Activated CD8-positive, alpha-beta memory T cell treated with anti-CD3 and anti-CD28 coated beads for 1 hour (primary cell): ENCODE results near the gene LRRN1.
A peak's percentile ranks its signal among the peaks of the same experiment; 100 is the strongest.

Source experiments
- DNase-seq, 2 donors: peaks; one replicate each; pipeline ENCODE4 v3.0.0-alpha.2; 2020; ENCODE audit warnings: low read depth in 1 of 2; ENCODE audit errors: extremely low read depth in 1 of 2

LRRN1 gene

DNA sequence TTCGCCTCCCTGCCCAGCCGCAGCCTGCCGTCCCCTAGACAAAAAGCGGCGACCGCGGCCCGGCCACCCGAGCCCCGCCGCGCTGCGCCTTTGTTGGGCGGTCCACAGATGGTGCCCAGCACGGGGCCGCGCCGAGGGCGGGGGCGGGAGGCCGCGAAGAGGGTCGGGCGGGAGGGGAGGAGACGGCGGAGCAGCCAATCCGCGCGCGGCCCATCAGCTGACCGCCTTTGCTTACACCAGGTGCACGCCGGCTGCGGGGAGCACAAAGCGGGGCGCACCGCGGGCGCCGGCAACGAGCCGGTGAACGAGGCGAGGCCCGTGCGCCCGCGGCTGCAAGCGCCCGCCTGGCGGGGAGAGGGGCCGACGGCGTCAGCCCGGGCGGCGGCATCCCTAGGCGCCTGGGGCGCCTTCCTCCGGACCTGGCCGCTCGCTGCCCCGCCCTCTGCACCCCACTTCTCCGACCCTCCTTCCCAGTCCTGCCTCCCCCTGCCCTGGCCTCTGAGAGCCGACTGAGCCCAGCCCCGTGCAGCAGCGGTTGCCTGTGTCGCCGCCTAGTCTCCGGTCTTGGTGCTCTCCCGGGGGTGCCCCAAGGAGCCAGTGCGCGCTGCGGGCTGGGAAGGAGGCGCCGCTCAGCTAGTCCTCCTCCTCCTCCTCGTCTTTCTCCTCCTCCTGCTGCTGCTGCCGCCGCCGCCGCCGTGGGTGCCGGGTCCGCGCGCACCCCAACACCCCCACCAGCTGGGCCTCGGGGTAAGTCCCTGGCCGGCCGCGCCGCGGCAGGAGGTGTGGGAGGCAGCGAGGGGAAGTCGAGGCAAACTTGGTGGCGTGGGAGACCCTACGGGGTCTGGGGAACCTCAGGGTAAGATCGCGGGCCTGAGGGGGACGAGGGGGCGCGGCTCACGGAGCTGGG is at the start of gene LRRN1:
LRRN1 (plus strand) TSS at position 259 of the 907 bp plus-strand sequence. CDS start 45,211 bp downstream, outside the sequence.
- DNase-seq, result peak in 1 of 2 donors; percentile 31

DNA sequence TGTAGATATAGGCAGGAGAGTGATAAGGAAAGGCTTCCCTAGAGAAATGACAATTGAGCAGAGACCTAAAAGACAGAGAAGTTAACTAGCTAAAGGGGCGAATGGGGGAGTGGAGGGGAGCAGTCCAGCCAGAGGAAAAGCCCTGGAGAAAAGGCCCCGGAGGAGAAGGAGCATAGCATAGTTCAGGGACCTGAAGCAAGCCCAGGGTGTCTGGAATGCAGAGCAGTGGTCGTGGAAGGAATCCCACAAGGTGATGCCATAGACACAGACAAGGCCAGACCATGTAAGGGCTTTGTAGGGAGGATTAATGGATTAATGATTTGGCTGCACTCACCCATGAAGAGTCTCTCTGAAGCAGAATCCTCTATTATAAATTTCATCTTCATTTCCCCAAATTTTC is 45.8 kb upstream of the LRRN1 start:
- no peak for DNase-seq

DNA sequence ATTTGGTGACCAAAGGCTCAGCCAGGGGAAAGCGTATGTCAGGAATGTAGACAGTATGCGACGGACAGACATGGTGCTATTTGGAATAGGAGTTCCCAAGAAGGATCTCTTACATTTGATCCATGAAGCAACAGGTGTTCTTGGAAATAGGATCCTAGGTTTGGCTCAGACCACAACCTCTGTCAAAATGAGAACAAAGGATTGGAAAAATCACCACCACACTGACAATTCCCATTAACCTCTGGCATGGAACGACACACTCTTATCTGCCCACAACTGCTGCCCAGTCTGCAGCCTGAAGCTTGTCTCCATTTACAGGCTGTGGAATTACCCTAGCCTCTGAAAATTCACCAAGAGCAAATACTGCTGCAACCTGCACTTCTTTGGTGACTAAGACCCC is 33.6 kb upstream of the LRRN1 start:
- DNase-seq, result no peak

GRCh38 chr3:3766140-3766539 is 33.1 kb upstream of the LRRN1 start:
- DNase-seq, result no peak

DNA sequence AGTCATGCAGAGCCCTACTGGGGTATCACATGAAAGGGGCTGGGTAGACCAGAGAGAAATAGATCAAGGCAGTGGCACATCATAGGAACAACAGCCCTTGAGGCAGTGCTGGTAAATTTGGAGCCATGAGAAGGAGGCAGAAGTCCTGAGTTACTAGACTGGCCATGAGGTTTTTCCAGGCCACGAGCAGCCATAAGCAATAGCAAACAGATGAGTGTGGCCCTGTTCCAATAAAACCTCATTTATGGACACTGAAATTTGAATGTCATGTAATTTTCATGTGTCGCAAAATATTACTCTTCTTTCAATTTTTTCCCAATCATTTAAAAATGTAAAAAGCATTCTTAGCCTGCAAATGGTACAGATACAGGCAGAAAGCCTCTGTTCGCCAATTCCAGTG is 28.1 kb upstream of the LRRN1 start:
- no peak for DNase-seq

- DNase-seq, result no peak
Observed at GRCh38 chr3:3771567-3771966, 27.7 kb upstream of the LRRN1 start.

DNA sequence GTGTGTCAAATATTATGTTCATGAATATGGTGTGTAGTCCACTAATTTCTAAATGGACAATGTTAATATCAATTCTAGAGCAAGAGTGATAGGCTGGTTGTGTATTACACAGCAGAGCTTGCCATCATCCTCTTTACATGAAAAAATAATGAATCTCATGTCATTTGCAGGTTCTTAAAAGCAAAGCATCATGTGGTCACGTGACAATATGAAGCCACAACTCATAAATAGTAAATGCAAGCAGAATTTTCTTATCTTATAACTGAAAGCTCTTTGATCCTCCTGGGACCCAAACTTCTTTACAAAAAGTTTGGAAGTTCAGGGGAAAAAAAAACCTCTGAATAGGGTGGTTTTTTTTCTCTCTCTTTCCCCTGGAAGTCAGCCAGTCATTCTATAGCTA is 26.9 kb upstream of the LRRN1 start:
- DNase-seq, result no peak

- DNase-seq, result no peak
Observed at GRCh38 chr3:3772920-3773319, 26.3 kb upstream of the LRRN1 start.

DNA sequence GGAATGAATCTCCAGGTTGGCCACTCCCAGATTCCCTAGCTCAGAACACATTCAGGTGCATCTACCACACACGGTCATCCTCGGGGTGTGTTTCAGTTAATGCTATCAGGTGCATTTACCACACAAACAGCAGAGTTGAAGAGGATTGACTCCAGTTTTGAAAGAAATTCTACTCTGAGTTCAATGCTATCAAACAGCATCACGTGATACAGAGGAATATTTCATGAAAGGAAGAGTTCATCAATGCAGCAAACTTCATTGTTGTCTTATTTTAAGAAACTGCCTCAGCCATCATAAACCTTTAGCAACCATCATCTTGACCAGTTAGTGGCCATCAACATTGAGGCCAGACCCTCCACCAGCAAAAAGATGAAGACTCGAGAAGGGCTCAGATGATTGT is 22.6 kb upstream of the LRRN1 start:
- DNase-seq, result no peak

DNA sequence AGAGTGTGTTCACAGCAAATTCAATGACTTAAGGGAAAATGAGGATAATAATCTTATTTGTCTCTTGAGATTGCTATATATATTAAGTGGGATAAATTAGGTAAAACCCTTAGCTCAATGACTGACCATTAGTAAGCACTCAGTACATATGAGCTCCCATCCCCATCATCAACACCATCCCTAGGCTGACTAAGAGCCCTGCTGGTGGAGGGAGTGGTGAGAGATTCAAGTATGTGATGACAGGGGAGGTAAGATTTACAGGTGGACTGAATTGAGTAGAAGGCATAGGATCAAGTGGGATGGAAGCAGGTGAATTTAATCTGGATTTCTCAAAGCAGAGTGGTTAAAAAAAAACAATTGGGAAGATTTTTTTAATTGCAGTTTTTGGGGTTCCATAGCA is 21.0 kb upstream of the LRRN1 start:
- DNase-seq, result no peak

- no peak for DNase-seq
Observed at GRCh38 chr3:3778641-3779270, 20.5 kb upstream of the LRRN1 start.

DNA sequence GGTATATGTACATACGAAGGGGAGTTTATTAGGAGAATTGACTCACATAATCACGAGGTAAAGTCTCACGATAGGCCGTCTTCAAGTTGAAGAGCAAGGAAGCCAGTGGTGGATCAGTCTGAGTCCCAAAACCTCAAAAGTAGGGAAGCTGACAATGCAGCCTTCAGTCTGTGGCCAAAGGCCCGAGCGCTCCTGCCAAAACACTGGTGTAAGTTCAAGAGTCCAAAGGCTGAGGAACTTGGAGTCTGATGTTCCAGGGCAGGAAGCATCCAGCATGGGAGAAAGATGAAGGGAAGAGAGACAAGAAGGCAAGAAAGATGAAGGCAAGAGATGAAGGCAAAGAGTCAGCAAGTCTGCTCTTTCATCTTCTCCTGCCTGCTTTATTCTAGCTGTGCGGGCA is 16.8 kb upstream of the LRRN1 start:
- no peak for DNase-seq

GRCh38 chr3:3783210-3783609 is 16.0 kb upstream of the LRRN1 start:
- no peak for DNase-seq

DNA sequence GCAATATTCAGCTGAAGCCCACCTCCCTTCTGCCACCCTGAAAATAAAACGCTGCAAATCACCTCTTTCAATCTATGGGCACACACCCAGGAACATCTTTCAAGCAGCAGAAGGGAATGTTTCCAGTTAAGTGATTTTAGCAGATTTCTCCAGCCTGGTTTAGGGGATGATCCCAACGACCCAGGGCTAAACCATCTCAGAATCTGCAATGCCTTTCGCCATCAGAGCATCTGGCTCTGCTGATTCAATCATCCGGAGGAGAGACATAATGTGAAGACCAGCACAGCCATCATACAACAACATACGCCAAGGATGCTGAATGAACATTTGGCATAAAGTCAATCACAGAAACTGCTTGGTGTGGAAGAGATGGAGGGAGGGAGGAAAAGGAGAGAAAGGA is 15.5 kb upstream of the LRRN1 start:
- DNase-seq, result no peak

GRCh38 chr3:3792391-3792790 is 6.8 kb upstream of the LRRN1 start:
- DNase-seq, result no peak

- DNase-seq, result no peak
Observed at GRCh38 chr3:3798631-3799113, 559 bp upstream of the LRRN1 start.

GRCh38 chr3:3800080-3800455 is 837 bp downstream of the LRRN1 start:
- DNase-seq, result no peak

- DNase-seq, result no peak
Observed at GRCh38 chr3:3800685-3801493, 1.7 kb downstream of the LRRN1 start.

GRCh38 chr3:3801494-3801841 is 2.2 kb downstream of the LRRN1 start:
- no peak for DNase-seq

DNA sequence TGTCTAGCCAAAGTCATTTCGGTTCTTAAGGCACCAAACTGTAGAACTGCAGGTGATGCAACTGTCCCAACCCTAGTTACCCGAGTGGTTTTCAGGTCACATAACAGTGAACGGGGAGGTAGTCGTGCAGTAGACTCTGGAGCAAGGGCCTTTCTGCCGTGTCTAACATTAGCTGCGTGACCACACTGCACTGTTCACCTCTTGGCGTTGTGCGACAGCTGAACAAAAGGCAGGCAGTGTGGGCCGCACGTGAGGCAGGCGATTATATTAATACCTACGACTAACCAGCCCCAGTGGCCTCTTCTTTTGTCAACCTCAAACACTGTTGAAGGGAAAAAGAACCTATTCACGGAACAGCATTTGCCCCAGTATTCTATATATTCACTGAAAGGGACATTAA is 2.8 kb downstream of the LRRN1 start:
- no peak for DNase-seq

- no peak for DNase-seq
Observed at GRCh38 chr3:3804560-3804959, 5.3 kb downstream of the LRRN1 start.

- no peak for DNase-seq
Observed at GRCh38 chr3:3806092-3806491, 6.9 kb downstream of the LRRN1 start.
